HG03108 (cell line): ENCODE measurements around the gene HOMER1.

Experiments used
- ATAC-seq: cut with Tn5 transposase; IDR thresholded peaks from one replicate; pipeline ENCODE4 v1.9.1; 2021; ENCODE audit warnings: moderate library complexity; ENCODE audit not compliant: unreplicated experiment

The HOMER1 gene

DNA sequence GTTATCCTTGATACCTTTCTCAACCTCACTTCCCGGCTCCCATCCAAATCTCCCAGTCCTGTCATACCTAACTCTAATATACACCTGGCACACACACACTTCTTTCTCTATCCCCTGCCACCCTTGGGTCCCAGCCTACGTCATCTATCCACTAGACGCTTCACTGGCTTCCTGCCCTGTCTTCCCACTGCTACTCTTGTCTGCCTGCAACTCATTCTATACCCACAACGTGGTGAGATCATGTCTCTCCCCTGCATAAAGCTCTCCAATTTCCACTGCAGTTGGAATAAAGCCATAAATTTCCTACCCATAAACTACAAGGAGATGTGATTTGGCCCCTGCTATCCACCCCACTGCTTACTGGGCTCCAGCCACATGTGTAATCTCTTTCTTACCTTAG, 184.5 kb downstream of the HOMER1 start:
- ATAC-seq = no peak
